Measurements from ENCODE around the gene SVEP1. TPM values are rescaled to one million over a fixed set of nuclear protein-coding genes. Genes with fewer than 3 reads are reported as not detected.
A peak's percentile ranks its signal among the peaks of the same experiment; 100 is the strongest.

Gene SVEP1
- polyA plus RNA-seq, 1 of the 3 experiments (the other 2 are of a cell fraction) = 0.10 TPM

DNA sequence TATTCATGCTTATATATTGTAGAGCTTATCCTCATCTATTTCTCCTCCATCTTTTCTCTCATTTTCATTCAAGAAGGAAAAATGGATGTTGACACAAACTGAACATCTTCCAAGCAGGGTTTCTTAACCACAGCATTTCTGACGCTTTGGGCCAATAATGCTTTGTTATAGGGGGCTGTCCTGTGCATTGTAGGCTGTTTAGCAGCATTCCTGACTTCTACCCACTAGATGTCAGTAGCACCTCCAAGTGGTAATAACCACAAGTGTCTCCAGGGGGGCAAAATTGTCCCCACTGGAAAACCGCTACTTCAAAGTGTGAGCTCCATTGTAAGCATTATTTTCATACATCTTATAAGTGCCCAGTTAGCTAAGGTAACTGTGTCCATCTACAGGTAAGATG is 239.2 kb downstream of the SVEP1 start:
- CTCF ChIA-PET = interaction anchor here (0.7 to 1.2 kb wide), 3 partner anchors 12 to 283 kb away, joined by 3 read pairs; no protein-coding TSS in a partner anchor
- no peak overlapping the region for H3K27ac ChIP-seq (ENCODE audit: low read depth in 2 of 2, low read length in 1 of 2)
- POLR2A ChIA-PET = no interaction called here

More for the DNA sequence above, 239.2 kb downstream of the SVEP1 start:
- 83% methylated on average over 2 of the region's 2 CpGs for WGBS (ENCODE audit: low lambda C conversion rate)
- H3K4me3 ChIP-seq (ENCODE audit: low read depth in 2 of 2, low read length in 1 of 2) = no peak overlapping the region
- H3K4me1 ChIP-seq (ENCODE audit: control insufficient read depth in 1 of 2, insufficient read depth in 2 of 2, low read depth in 1 of 2, low read length in 1 of 2) = peaks cover 0 to 3% of the 10 kb centered on the region in 2 experiments; a peak in 1 of 4 replicates
- TF ChIP-seq NFIC (IDR thresholded peaks at IDR 0.05; ENCODE audit: borderline replicate concordance) (no peak), TCF12 (IDR thresholded peaks at IDR 0.05) (no peak), SMC3 (IDR thresholded peaks at IDR 0.05; ENCODE audit: low read depth, low read length) (peak; percentile 18; the same call in 1 of the 2 replicates), MXI1 (IDR thresholded peaks at IDR 0.05; ENCODE audit: low read depth, low read length) (no peak), TAF1 (IDR thresholded peaks at IDR 0.05; ENCODE audit: borderline replicate concordance, low read depth, low read length) (no peak), RCOR1 (IDR thresholded peaks at IDR 0.05; ENCODE audit: low read length) (no peak), JUND (IDR thresholded peaks at IDR 0.05) (no peak), ELF1 (IDR thresholded peaks at IDR 0.05) (no peak), FOSL2 (IDR thresholded peaks at IDR 0.05; ENCODE audit: borderline replicate concordance, low read depth) (no peak), GABPA (IDR thresholded peaks at IDR 0.05; ENCODE audit: low read depth) (no peak), FOXJ3 (CRISPR knock-in tag; IDR thresholded peaks at IDR 0.05) (no peak), CHD2 (IDR thresholded peaks at IDR 0.05; ENCODE audit: low read length, partially characterized antibody) (no peak), EZH2phosphoT487 (IDR thresholded peaks at IDR 0.05; ENCODE audit: borderline replicate concordance, low read depth) (no peak), YY1 (IDR thresholded peaks at IDR 0.05; ENCODE audit: low read depth) (no peak), FOXM1 (IDR thresholded peaks at IDR 0.05; ENCODE audit: low read depth) (no peak), SIN3A (IDR thresholded peaks at IDR 0.05; ENCODE audit: borderline replicate concordance, low read depth, low read length) (no peak), RAD21 (IDR thresholded peaks at IDR 0.05; ENCODE audit: low read length) (peak; percentile 36; the same call in 1 of the 2 replicates)
- TF ChIP-seq, protein P1, sequence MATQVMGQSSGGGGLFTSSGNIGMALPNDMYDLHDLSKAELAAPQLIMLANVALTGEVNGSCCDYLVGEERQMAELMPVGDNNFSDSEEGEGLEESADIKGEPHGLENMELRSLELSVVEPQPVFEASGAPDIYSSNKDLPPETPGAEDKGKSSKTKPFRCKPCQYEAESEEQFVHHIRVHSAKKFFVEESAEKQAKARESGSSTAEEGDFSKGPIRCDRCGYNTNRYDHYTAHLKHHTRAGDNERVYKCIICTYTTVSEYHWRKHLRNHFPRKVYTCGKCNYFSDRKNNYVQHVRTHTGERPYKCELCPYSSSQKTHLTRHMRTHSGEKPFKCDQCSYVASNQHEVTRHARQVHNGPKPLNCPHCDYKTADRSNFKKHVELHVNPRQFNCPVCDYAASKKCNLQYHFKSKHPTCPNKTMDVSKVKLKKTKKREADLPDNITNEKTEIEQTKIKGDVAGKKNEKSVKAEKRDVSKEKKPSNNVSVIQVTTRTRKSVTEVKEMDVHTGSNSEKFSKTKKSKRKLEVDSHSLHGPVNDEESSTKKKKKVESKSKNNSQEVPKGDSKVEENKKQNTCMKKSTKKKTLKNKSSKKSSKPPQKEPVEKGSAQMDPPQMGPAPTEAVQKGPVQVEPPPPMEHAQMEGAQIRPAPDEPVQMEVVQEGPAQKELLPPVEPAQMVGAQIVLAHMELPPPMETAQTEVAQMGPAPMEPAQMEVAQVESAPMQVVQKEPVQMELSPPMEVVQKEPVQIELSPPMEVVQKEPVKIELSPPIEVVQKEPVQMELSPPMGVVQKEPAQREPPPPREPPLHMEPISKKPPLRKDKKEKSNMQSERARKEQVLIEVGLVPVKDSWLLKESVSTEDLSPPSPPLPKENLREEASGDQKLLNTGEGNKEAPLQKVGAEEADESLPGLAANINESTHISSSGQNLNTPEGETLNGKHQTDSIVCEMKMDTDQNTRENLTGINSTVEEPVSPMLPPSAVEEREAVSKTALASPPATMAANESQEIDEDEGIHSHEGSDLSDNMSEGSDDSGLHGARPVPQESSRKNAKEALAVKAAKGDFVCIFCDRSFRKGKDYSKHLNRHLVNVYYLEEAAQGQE (IDR thresholded peaks at IDR 0.05; ENCODE audit: low read depth, low read length) = no peak
- TF ChIP-seq, protein P2, sequence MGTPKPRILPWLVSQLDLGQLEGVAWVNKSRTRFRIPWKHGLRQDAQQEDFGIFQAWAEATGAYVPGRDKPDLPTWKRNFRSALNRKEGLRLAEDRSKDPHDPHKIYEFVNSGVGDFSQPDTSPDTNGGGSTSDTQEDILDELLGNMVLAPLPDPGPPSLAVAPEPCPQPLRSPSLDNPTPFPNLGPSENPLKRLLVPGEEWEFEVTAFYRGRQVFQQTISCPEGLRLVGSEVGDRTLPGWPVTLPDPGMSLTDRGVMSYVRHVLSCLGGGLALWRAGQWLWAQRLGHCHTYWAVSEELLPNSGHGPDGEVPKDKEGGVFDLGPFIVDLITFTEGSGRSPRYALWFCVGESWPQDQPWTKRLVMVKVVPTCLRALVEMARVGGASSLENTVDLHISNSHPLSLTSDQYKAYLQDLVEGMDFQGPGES (IDR thresholded peaks at IDR 0.05; ENCODE audit: low read depth, low read length) = no peak
- TF ChIP-seq, protein P3, sequence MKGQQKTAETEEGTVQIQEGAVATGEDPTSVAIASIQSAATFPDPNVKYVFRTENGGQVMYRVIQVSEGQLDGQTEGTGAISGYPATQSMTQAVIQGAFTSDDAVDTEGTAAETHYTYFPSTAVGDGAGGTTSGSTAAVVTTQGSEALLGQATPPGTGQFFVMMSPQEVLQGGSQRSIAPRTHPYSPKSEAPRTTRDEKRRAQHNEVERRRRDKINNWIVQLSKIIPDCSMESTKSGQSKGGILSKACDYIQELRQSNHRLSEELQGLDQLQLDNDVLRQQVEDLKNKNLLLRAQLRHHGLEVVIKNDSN (IDR thresholded peaks at IDR 0.05; ENCODE audit: borderline replicate concordance, low read depth) = no peak
- TF ChIP-seq, protein P4, sequence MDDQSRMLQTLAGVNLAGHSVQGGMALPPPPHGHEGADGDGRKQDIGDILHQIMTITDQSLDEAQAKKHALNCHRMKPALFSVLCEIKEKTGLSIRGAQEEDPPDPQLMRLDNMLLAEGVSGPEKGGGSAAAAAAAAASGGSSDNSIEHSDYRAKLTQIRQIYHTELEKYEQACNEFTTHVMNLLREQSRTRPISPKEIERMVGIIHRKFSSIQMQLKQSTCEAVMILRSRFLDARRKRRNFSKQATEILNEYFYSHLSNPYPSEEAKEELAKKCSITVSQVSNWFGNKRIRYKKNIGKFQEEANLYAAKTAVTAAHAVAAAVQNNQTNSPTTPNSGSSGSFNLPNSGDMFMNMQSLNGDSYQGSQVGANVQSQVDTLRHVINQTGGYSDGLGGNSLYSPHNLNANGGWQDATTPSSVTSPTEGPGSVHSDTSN (IDR thresholded peaks at IDR 0.05) = no peak
- TF ChIP-seq, protein P5, sequence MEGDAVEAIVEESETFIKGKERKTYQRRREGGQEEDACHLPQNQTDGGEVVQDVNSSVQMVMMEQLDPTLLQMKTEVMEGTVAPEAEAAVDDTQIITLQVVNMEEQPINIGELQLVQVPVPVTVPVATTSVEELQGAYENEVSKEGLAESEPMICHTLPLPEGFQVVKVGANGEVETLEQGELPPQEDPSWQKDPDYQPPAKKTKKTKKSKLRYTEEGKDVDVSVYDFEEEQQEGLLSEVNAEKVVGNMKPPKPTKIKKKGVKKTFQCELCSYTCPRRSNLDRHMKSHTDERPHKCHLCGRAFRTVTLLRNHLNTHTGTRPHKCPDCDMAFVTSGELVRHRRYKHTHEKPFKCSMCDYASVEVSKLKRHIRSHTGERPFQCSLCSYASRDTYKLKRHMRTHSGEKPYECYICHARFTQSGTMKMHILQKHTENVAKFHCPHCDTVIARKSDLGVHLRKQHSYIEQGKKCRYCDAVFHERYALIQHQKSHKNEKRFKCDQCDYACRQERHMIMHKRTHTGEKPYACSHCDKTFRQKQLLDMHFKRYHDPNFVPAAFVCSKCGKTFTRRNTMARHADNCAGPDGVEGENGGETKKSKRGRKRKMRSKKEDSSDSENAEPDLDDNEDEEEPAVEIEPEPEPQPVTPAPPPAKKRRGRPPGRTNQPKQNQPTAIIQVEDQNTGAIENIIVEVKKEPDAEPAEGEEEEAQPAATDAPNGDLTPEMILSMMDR (IDR thresholded peaks at IDR 0.05) = peak; percentile 48
- no peak overlapping the region for H3K4me2 ChIP-seq
- H3K9me2 ChIP-seq = no peaks in the 10 kb centered on the region
- no peaks in the 10 kb centered on the region for H4K20me1 ChIP-seq (ENCODE audit: insufficient read depth)
- H3K9ac ChIP-seq = no peak overlapping the region
- H3K36me3 ChIP-seq (replicated peaks in 1 of 2; ENCODE audit: control insufficient read depth in 1 of 2, insufficient read depth in 2 of 2, low read length in 1 of 2) = no peaks in the 10 kb centered on the region
- no peaks in the 10 kb centered on the region for H3K27me3 ChIP-seq (ENCODE audit: insufficient read depth)
- no peak overlapping the region for H2AFZ ChIP-seq (ENCODE audit: low read depth)
- no peaks in the 10 kb centered on the region for H3F3A ChIP-seq (replicated peaks; ENCODE audit: insufficient read depth)
- no peaks in the 10 kb centered on the region for H3K9me3 ChIP-seq
- no peaks in the 10 kb centered on the region for H3K79me2 ChIP-seq (ENCODE audit: insufficient read depth)
- DNase-seq = no peak

Measured in SK-N-SH (cell line).